Neutrophil (primary cell): ENCODE measurements around the gene RBM27.
A peak's percentile ranks its signal among the peaks of the same experiment; 100 is the strongest.
"Not testable (repeated sequence)": the region's sequence is repeated elsewhere in the genome, so short reads cannot be mapped to it uniquely, and the experiment has no call there.

Source experiments
- H3K27ac ChIP-seq: fragments of 200-600 bp; sonication (generic); 2 replicates; pipeline ENCODE4 v1.5.1; 2016; ENCODE audit warnings: mild to moderate bottlenecking, moderate library complexity
- H3K27me3 ChIP-seq: fragments of 200-600 bp; sonication (generic); 2 replicates; pipeline ENCODE4 v1.6.0; 2016; ENCODE audit warnings: mild to moderate bottlenecking
- H3K36me3 ChIP-seq: fragments of 200-600 bp; sonication (generic); 2 replicates; pipeline ENCODE4 v1.5.1; 2017
- H3K4me1 ChIP-seq, 2 experiments: fragments of 200-600 bp in 1 of 2; sonication (generic) in 1 of 2; 1 replicate in 1 of 2; 2 replicates in 1 of 2; pipeline versions ENCODE4 v1.5.1 to v1.6.1; 2013 to 2016; ENCODE audit warnings: low read depth in 1 of 2, low read length in 1 of 2, mild to moderate bottlenecking in 1 of 2, moderate library complexity in 1 of 2; ENCODE audit not compliant: control insufficient read depth in 1 of 2, insufficient read depth in 1 of 2
- H3K4me3 ChIP-seq, 2 experiments: fragments of 200-600 bp in 1 of 2; sonication (generic) in 1 of 2; 1 replicate in 1 of 2; 2 replicates in 1 of 2; pipeline ENCODE4 v1.5.1; 2013 to 2016; ENCODE audit warnings: low read depth in 1 of 2, low read length in 1 of 2, mild to moderate bottlenecking in 1 of 2, moderate library complexity in 1 of 2
- H3K9me3 ChIP-seq: fragments of 200-600 bp; sonication (generic); 2 replicates; pipeline ENCODE4 v1.5.1; 2016
- TF ChIP-seq, protein P1 (sequence below): fragments of 200-600 bp; sonication (generic); IDR thresholded peaks from 2 replicates; pipeline ENCODE4 v1.5.1; 2016; ENCODE audit warnings: antibody characterized with exemption

The RBM27 gene

GRCh38 chr5:146169076-146169475, 34.3 kb upstream of the RBM27 start:
- H3K36me3 ChIP-seq, result peaks cover 35% of the 10 kb centered on the region
- H3K9me3 ChIP-seq, result no peaks in the 10 kb centered on the region
- no peaks in the 10 kb centered on the region for H3K4me1 ChIP-seq
- no peak overlapping the region for H3K4me3 ChIP-seq
- TF ChIP-seq, protein P1, sequence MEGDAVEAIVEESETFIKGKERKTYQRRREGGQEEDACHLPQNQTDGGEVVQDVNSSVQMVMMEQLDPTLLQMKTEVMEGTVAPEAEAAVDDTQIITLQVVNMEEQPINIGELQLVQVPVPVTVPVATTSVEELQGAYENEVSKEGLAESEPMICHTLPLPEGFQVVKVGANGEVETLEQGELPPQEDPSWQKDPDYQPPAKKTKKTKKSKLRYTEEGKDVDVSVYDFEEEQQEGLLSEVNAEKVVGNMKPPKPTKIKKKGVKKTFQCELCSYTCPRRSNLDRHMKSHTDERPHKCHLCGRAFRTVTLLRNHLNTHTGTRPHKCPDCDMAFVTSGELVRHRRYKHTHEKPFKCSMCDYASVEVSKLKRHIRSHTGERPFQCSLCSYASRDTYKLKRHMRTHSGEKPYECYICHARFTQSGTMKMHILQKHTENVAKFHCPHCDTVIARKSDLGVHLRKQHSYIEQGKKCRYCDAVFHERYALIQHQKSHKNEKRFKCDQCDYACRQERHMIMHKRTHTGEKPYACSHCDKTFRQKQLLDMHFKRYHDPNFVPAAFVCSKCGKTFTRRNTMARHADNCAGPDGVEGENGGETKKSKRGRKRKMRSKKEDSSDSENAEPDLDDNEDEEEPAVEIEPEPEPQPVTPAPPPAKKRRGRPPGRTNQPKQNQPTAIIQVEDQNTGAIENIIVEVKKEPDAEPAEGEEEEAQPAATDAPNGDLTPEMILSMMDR, result no peak
- H3K27me3 ChIP-seq, result no peaks in the 10 kb centered on the region
- no peak overlapping the region for H3K27ac ChIP-seq

- H3K4me1 ChIP-seq, H3K27me3 ChIP-seq, H3K4me3 ChIP-seq, H3K27ac ChIP-seq, H3K9me3 ChIP-seq: not testable (repeated sequence)
- peaks cover 18% of the 10 kb centered on the region for H3K36me3 ChIP-seq
These were observed 30.4 kb upstream of the RBM27 start for GRCh38 chr5:146173049-146173448.

DNA sequence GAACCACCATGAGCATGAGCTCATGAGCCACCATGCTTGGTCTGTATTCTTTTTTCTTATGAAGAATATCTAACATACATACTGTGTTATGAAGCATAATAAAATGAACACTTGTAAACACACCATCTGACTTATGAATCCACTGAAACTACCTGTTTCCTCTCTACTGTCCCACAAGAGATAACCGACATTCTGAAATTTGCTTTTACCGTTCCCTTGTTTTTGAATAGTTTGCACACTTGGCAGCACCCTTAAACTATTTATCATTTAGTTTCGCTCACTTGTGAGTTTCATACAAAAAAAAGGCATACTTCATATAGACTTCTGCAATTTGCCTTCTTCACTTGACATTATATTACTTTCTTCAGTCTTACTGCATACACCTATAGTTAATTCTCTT, 29.8 kb upstream of the RBM27 start:
- Histone ChIP-seq H3K4me3 (no peak overlapping the region), H3K36me3 (peaks cover 18% of the 10 kb centered on the region), H3K27ac (no peak overlapping the region), H3K27me3 (no peaks in the 10 kb centered on the region), H3K9me3 (no peaks in the 10 kb centered on the region), H3K4me1 (no peaks in the 10 kb centered on the region)
- TF ChIP-seq, protein P1, result no peak

DNA sequence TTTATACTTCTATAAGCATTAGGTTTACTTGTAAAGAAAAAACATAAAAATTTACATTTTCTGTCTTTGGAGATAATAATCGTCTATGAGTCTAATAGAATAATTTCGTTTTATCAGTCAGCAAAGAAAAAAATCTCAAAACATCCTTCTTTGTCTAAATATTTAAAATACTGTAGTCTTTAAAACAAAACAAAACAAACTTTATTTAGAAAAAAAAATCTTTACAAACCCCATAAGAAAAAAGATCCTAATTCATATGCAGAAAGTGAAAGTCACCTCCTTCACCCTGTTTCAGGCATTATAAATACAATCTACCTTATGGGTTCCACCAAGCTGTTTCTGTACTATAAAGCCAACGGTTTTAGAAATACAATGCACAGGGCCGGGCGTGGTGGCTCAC, 26.6 kb upstream of the RBM27 start:
- Histone ChIP-seq H3K4me3 (no peak overlapping the region), H3K36me3 (peaks cover 5% of the 10 kb centered on the region), H3K27ac (no peak overlapping the region), H3K9me3 (no peaks in the 10 kb centered on the region), H3K4me1 (peaks cover 14 to 16% of the 10 kb centered on the region in 2 experiments), H3K27me3 (no peaks in the 10 kb centered on the region)
- TF ChIP-seq, protein P1, result no peak

DNA sequence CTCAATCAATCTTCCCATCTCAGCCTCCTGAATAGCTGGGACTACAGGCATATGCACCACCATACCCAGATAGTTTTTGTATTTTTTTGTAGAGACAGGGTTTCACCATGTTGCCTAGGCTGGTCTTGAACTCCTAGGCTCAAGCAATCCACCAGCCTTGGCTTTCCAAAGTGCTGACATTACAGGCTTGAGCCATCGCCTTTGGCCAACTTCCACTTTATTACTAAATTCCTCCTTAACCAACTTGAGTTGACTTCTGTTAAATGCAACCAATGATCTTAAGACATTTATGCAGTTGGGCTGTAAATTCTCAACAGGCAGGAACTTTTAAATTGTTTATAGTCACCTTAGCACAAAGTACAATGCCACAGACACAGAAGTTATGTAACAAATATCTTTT, 23.7 kb upstream of the RBM27 start:
- Histone ChIP-seq H3K27ac (peak overlapping the region; percentile 19), H3K4me1 (peaks cover 28% of the 10 kb centered on the region in 2 experiments), H3K4me3 (no peak overlapping the region), H3K9me3 (no peaks in the 10 kb centered on the region), H3K27me3 (no peaks in the 10 kb centered on the region), H3K36me3 (no peaks in the 10 kb centered on the region)
- TF ChIP-seq, protein P1, result no peak

- H3K36me3 ChIP-seq, H3K27ac ChIP-seq, H3K9me3 ChIP-seq, H3K27me3 ChIP-seq: not testable (repeated sequence)
- H3K4me3 ChIP-seq, result peak overlapping the region; percentile 91 to 95
- peaks cover 28% of the 10 kb centered on the region in 2 experiments for H3K4me1 ChIP-seq
These were observed 20.0 kb upstream of the RBM27 start for GRCh38 chr5:146183403-146183802.

GRCh38 chr5:146185161-146185560, 18.2 kb upstream of the RBM27 start:
- TF ChIP-seq, protein P1, result no peak
- no peaks in the 10 kb centered on the region for H3K9me3 ChIP-seq
- H3K4me3 ChIP-seq, result no peak overlapping the region
- no peak overlapping the region for H3K27ac ChIP-seq
- H3K27me3 ChIP-seq, result no peaks in the 10 kb centered on the region
- H3K4me1 ChIP-seq, result peaks cover 20% of the 10 kb centered on the region in 2 experiments
- no peaks in the 10 kb centered on the region for H3K36me3 ChIP-seq
